Measurements from ENCODE around the gene FFAR1. TPM values are rescaled to one million over a fixed set of nuclear protein-coding genes. Genes with fewer than 3 reads are reported as not detected.

Gene FFAR1
- total and polyA plus RNA-seq, 2 of the 8 experiments (the other 6 are each of a cell fraction or from before 2014, with no cell fraction given) = not detected

- Histone ChIP-seq H4K8ac (ENCODE audit: extremely low read depth, insufficient read depth, low read length) (0 out of 2 replicates have a peak overlapping the region, but pooled peaks have one; percentile 18), H3K18ac (ENCODE audit: extremely low read depth, low read length) (no peak overlapping the region), H4K5ac (ENCODE audit: insufficient read length, low read depth, low read length) (no peak overlapping the region), H3K23me2 (ENCODE audit: low read depth, low read length) (no peaks in the 10 kb centered on the region), H3K4ac (replicated peaks; ENCODE audit: insufficient read length, low read depth, low read length) (no peak overlapping the region), H3K27me3 (replicated peaks in 1 of 4; ENCODE audit: control insufficient read depth in 3 of 4, extremely low read depth in 1 of 4, insufficient read depth in 3 of 4, low read length in 3 of 4) (no peaks in the 10 kb centered on the region), H3K14ac (ENCODE audit: insufficient read length) (no peak overlapping the region), H2BK5ac (ENCODE audit: low read depth, low read length) (no peak overlapping the region), H3K4me3 (ENCODE audit: extremely low read depth in 1 of 4, insufficient read depth in 2 of 4, low read depth in 3 of 4, low read length in 4 of 4) (no peak overlapping the region), H3K9me3 (ENCODE audit: insufficient read depth in 2 of 2, low read depth in 1 of 2, low read length in 1 of 2) (no peaks in the 10 kb centered on the region), H2AFZ (ENCODE audit: low read length) (no peak overlapping the region), H3K4me1 (replicated peaks in 1 of 4; ENCODE audit: control insufficient read depth in 3 of 4, insufficient read depth in 4 of 4, low read length in 3 of 4) (peaks cover 0 to 2% (median 0%) of the 10 kb centered on the region in 4 experiments; a peak in 1 of 7 replicates), H3K4me2 (ENCODE audit: insufficient read depth in 1 of 2, low read depth in 2 of 2, low read length in 2 of 2) (no peak overlapping the region), H4K20me1 (replicated peaks in 1 of 2; ENCODE audit: control insufficient read depth in 1 of 2, insufficient read depth in 2 of 2, low read length in 2 of 2) (no peaks in the 10 kb centered on the region), H2AK5ac (ENCODE audit: low read depth, low read length) (no peak overlapping the region), H4K91ac (replicated peaks; ENCODE audit: insufficient read length, low read length) (no peak overlapping the region), H2BK15ac (ENCODE audit: low read length) (no peak overlapping the region), H3K36me3 (ENCODE audit: control insufficient read depth in 2 of 4, insufficient read depth in 4 of 4, low read length in 3 of 4) (no peaks in the 10 kb centered on the region), H3K79me1 (ENCODE audit: low read depth, low read length) (no peaks in the 10 kb centered on the region), H2BK120ac (replicated peaks; ENCODE audit: low read depth, low read length) (no peak overlapping the region), H2BK12ac (ENCODE audit: low read depth, low read length) (no peak overlapping the region), H2BK20ac (ENCODE audit: low read length) (no peak overlapping the region), H3K79me2 (ENCODE audit: control insufficient read depth in 1 of 2, insufficient read depth in 2 of 2, low read length in 2 of 2) (no peaks in the 10 kb centered on the region), H3K9ac (replicated peaks in 1 of 4; ENCODE audit: extremely low read depth in 1 of 4, low read depth in 3 of 4, low read length in 3 of 4) (no peak overlapping the region), H3K56ac (replicated peaks; ENCODE audit: insufficient read length, low read depth, low read length) (no peak overlapping the region), H3K27ac (ENCODE audit: low read depth, low read length) (no peak overlapping the region), H3K23ac (ENCODE audit: insufficient read length) (no peak overlapping the region)
- ChIA-PET CTCF (ENCODE audit: partially characterized antibody) (interaction anchor here (0.6 to 1.7 kb wide), 7 partner anchors 11 to 72 kb away, joined by 3 to 8 read pairs (median 4); partner anchors contain the start of gene FFAR1), POLR2A (ENCODE audit: partially characterized antibody) (no interaction called here)
- TF ChIP-seq CBX8 (IDR thresholded peaks at IDR 0.05; ENCODE audit: borderline replicate concordance, low read depth, low read length) (no peak), SP2 (IDR thresholded peaks at IDR 0.05; ENCODE audit: low read length) (no peak), CEBPB (IDR thresholded peaks at IDR 0.05; ENCODE audit: low read depth, low read length) (no peak), HDAC6 (IDR thresholded peaks at IDR 0.05; ENCODE audit: low read depth, low read length) (no peak), KDM4A (IDR thresholded peaks at IDR 0.05; ENCODE audit: low read depth, low read length, severe bottlenecking) (no peak), MAFK (IDR thresholded peaks at IDR 0.05; ENCODE audit: low read depth, low read length) (no peak), TAF1 (IDR thresholded peaks at IDR 0.05; ENCODE audit: low read depth, low read length) (no peak), TBP (IDR thresholded peaks at IDR 0.05; ENCODE audit: low read depth, low read length) (no peak), BCL11A (IDR thresholded peaks at IDR 0.05; ENCODE audit: low read depth in 2 of 2, low read length in 2 of 2) (no peak), HDAC2 (IDR thresholded peaks at IDR 0.05; ENCODE audit: borderline replicate concordance in 1 of 2, low read depth in 2 of 2, low read length in 2 of 2) (no peak), CBX5 (IDR thresholded peaks at IDR 0.05; ENCODE audit: low read depth, low read length) (no peak)
- TF ChIP-seq, protein P1, sequence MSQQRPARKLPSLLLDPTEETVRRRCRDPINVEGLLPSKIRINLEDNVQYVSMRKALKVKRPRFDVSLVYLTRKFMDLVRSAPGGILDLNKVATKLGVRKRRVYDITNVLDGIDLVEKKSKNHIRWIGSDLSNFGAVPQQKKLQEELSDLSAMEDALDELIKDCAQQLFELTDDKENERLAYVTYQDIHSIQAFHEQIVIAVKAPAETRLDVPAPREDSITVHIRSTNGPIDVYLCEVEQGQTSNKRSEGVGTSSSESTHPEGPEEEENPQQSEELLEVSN (IDR thresholded peaks at IDR 0.05) = no peak
- TF ChIP-seq, protein P2, sequence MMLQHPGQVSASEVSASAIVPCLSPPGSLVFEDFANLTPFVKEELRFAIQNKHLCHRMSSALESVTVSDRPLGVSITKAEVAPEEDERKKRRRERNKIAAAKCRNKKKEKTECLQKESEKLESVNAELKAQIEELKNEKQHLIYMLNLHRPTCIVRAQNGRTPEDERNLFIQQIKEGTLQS (IDR thresholded peaks at IDR 0.05; ENCODE audit: insufficient read depth, low read depth, low read length) = no peak
- FAIRE-seq = no peak
- DNase-seq (ENCODE audit: low read depth in 1 of 2, low spot score in 2 of 2) = no peak
- WGBS, 2 experiments (ENCODE audit: extremely low coverage in 1 of 2, insufficient coverage in 1 of 2, insufficient read length in 1 of 2, insufficient replicate concordance in 2 of 2, low coverage in 1 of 2, low lambda C conversion rate in 2 of 2, missing lambda C conversion rate in 1 of 2) = 85% methylated on average over 10 of the region's 10 CpGs; no CpG with 5 or more reads in 1 of the 2 experiments
These were observed 39.8 kb upstream of the FFAR1 start for GRCh38 chr19:35307931-35308330.
